ENCODE results near the gene NAXE.

- TF ChIP-seq CTCF (IDR thresholded peaks at IDR 0.05; ENCODE audit: low read length), result no peak
- no peak for TF ChIP-seq EZH2 (optimal IDR thresholded peaks at IDR 0.05; ENCODE audit: low read depth, low read length)
Observed at GRCh38 chr1:156593661-156593989, 2.0 kb downstream of the NAXE start.

All from MM.1S (cell line).